ENCODE results near the gene LIPN.

The LIPN gene

GRCh38 chr10:88826388-88826787 lies 66.6 kb downstream of the LIPN start:
- no peak overlapping the region for H3K4me2 ChIP-seq (ENCODE audit: low read depth, low read length, poor library complexity, severe bottlenecking)

GRCh38 chr10:88827671-88828070 lies 67.9 kb downstream of the LIPN start:
- no peak overlapping the region for H3K4me2 ChIP-seq (ENCODE audit: low read depth, low read length, poor library complexity, severe bottlenecking)
- no peaks in the 10 kb centered on the region for H3K79me2 ChIP-seq (ENCODE audit: insufficient read depth, low read length)
- H3K27me3 ChIP-seq (ENCODE audit: low read length): no peaks in the 10 kb centered on the region
- H3K9me3 ChIP-seq (ENCODE audit: insufficient read depth, low read length): no peaks in the 10 kb centered on the region
- no peaks in the 10 kb centered on the region for H4K20me1 ChIP-seq (ENCODE audit: low read depth, low read length)
- no peak overlapping the region for H3K9ac ChIP-seq (ENCODE audit: low read length)
- no peaks in the 10 kb centered on the region for H3K9me2 ChIP-seq (replicated peaks; ENCODE audit: insufficient read depth, low read length)
- no peak overlapping the region for H2AFZ ChIP-seq (ENCODE audit: low read depth, low read length, severe bottlenecking)
- no peak for TF ChIP-seq EZH2phosphoT487 (conservative IDR thresholded peaks at IDR 0.05; ENCODE audit: low read length)
- TF ChIP-seq CTCF (IDR thresholded peaks at IDR 0.05; ENCODE audit: insufficient read depth, low read length, poor library complexity, severe bottlenecking): no peak
- H3K27ac ChIP-seq (ENCODE audit: low read depth, low read length): no peak overlapping the region
- H3F3A ChIP-seq (ENCODE audit: insufficient read depth): no peaks in the 10 kb centered on the region
- no peaks in the 10 kb centered on the region for H3K36me3 ChIP-seq (ENCODE audit: low read length)
- no peak overlapping the region for H3K4me3 ChIP-seq (ENCODE audit: insufficient read depth, low read length, poor library complexity, severe bottlenecking)

More at GRCh38 chr10:88826388-88826787, 66.6 kb downstream of the LIPN start:
- Histone ChIP-seq H4K20me1 (ENCODE audit: low read depth, low read length) (no peaks in the 10 kb centered on the region), H2AFZ (ENCODE audit: low read depth, low read length, severe bottlenecking) (no peak overlapping the region), H3F3A (ENCODE audit: insufficient read depth) (no peaks in the 10 kb centered on the region), H3K9me3 (ENCODE audit: insufficient read depth, low read length) (no peaks in the 10 kb centered on the region), H3K9me2 (replicated peaks; ENCODE audit: insufficient read depth, low read length) (no peaks in the 10 kb centered on the region), H3K27ac (ENCODE audit: low read depth, low read length) (no peak overlapping the region), H3K27me3 (ENCODE audit: low read length) (no peaks in the 10 kb centered on the region), H3K9ac (ENCODE audit: low read length) (no peak overlapping the region), H3K36me3 (ENCODE audit: low read length) (no peaks in the 10 kb centered on the region), H3K4me3 (ENCODE audit: insufficient read depth, low read length, poor library complexity, severe bottlenecking) (no peak overlapping the region), H3K79me2 (ENCODE audit: insufficient read depth, low read length) (no peaks in the 10 kb centered on the region)
- TF ChIP-seq EZH2phosphoT487 (conservative IDR thresholded peaks at IDR 0.05; ENCODE audit: low read length) (no peak), CTCF (IDR thresholded peaks at IDR 0.05; ENCODE audit: insufficient read depth, low read length, poor library complexity, severe bottlenecking) (no peak)

- Histone ChIP-seq H3K79me2 (ENCODE audit: insufficient read depth, low read length) (no peaks in the 10 kb centered on the region), H2AFZ (ENCODE audit: low read depth, low read length, severe bottlenecking) (no peak overlapping the region), H4K20me1 (ENCODE audit: low read depth, low read length) (no peaks in the 10 kb centered on the region), H3K27me3 (ENCODE audit: low read length) (no peaks in the 10 kb centered on the region), H3K36me3 (ENCODE audit: low read length) (no peaks in the 10 kb centered on the region), H3K9me3 (ENCODE audit: insufficient read depth, low read length) (no peaks in the 10 kb centered on the region), H3K9ac (ENCODE audit: low read length) (no peak overlapping the region), H3F3A (ENCODE audit: insufficient read depth) (no peaks in the 10 kb centered on the region), H3K27ac (ENCODE audit: low read depth, low read length) (no peak overlapping the region), H3K9me2 (replicated peaks; ENCODE audit: insufficient read depth, low read length) (no peaks in the 10 kb centered on the region), H3K4me3 (ENCODE audit: insufficient read depth, low read length, poor library complexity, severe bottlenecking) (no peak overlapping the region), H3K4me2 (ENCODE audit: low read depth, low read length, poor library complexity, severe bottlenecking) (no peak overlapping the region)
- TF ChIP-seq CTCF (IDR thresholded peaks at IDR 0.05; ENCODE audit: insufficient read depth, low read length, poor library complexity, severe bottlenecking) (no peak), EZH2phosphoT487 (conservative IDR thresholded peaks at IDR 0.05; ENCODE audit: low read length) (no peak)
Observed at GRCh38 chr10:88828310-88828709, 68.5 kb downstream of the LIPN start.
